NCI-H524 (cell line): ENCODE results near the gene DPEP3.

Source experiments
- DNase-seq, 2 experiments: peaks; one replicate each; lab custom pipeline; 2025; lab: John Stamatoyannopoulos, UW

The DPEP3 gene

GRCh38 chr16:67967183-67967957 is 12.9 kb downstream of the DPEP3 start:
- DNase-seq = peak; percentile 46 to 70

- no peak for DNase-seq
Measured at GRCh38 chr16:67966549-67967182, 13.6 kb downstream of the DPEP3 start.

- no peak for DNase-seq
Measured at GRCh38 chr16:67965668-67966548, 14.4 kb downstream of the DPEP3 start.

GRCh38 chr16:67964477-67965131 is 15.7 kb downstream of the DPEP3 start:
- DNase-seq = no peak

GRCh38 chr16:67963662-67964321 is 16.5 kb downstream of the DPEP3 start:
- no peak for DNase-seq

- DNase-seq = no peak
Measured at GRCh38 chr16:67963292-67963661, 17.0 kb downstream of the DPEP3 start.

DNA sequence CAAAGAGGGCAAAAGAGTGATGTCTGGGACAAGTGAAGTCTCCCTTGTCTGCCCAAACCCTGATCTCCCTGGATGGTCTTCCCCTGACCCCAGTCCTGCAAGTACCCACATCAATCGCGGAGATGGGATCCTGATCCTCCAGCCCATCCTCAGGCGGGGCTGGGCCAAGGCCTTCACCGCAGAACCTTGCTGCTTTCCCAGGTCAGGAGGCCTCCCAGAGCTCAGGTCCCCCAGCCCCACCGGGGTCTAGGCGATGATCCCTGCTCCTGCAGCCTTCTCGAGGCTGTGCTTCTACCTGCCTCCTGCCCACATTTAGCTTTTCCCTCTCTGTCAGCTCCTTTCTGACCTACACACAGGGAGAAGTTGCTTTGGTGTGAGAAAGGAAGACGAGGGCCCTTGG is 18.2 kb downstream of the DPEP3 start:
- no peak for DNase-seq

- peak in 1 of 2 experiments; percentile 39 for DNase-seq
Measured at GRCh38 chr16:67961551-67961957, 18.7 kb downstream of the DPEP3 start.

DNA sequence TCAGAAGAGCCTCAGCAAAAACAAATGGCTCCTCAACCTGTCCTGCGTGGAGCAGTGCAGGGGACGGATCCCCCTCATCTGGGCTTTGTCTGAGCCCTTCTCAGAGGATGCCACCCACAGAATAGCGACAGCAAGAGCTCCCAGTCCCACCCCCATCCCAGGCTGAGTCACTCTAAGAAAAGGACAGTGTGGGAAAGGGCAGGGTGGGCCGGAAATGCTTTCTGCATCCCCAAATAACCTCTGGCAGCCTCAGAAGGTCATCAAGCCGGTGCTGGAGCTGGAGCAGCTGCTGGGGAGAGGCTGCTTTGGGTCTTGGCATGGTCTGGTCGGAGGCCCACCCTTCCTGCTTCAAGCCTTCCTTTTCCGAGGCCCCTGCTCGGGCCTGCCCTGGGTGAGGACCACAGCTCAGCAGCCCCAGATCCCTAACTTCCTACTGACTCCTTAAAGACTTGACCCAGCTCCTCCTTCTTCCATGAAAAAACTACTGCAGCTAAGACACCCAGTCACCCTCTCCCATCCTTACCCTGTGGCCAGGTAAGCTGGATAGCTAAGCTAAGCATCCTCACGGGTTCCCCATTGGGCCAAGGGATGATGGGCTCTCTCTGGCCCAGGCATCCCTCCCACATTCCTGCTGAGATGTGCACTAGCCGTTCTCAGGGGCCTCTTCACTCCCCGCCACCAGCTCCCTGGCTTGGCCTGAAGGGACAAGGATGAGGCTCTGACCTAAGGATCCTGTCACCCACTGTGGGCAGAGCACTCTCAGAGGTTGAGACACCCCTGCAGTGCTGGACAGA is 20.6 kb downstream of the DPEP3 start:
- DNase-seq = no peak

DNA sequence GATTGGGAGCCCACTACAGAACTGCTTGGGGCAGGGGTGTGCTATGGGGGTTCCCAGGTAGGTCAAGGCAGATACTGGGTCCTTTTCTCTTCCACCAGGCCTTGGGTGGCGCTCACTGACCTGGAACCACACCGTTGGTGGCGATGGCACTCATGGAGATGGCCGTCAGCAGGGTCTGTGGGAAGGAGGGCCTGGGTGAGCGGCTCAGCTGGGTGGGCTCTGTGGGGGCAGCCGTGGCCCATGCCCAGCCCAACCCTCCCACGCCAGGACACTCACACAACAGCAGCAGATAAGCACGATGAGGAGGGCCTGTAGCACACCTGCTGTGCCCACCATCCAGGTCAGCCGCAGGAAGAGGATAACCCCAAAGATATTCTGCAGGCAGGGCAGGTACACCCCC is 22.7 kb downstream of the DPEP3 start:
- no peak for DNase-seq

DNA sequence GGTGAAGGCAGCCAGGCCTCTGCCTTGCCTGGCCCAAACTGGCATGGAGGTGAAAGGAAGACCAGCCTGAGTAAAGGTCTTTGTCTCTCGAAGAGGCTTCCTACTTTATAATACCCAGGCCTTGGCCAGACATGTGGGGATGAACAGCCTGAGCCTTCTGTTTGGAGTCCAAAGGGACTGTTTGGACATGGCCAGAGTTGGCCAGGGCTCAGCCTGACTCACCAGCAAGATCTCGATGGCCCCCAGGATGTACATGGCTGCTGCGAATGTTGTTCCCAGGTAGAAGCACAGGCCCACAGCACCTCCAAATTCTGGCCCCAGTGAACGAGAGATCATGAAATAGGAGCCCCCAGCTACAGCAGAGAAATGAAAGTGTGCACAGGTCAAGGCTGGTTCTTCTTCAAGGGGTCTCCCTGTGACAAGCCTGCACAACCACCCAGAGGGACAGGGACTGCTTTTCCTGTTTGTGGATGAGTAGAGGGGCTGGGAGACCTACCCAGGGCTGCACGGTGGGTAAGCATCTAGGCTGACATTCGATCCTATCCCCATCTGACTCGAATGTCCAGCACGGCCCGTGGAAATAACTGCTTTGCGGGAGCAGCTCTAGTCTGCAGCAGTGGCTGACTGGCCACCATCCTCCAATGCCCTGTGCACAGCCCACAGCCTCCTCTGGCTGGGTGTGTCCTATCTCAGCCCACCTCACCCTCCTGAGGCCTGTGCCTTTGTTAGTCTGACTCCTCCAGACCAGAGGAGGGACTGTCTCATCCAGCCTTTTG is 25.7 kb downstream of the DPEP3 start:
- no peak for DNase-seq

- no peak for DNase-seq
Measured at GRCh38 chr16:67953641-67954375, 26.5 kb downstream of the DPEP3 start.

GRCh38 chr16:67951485-67951884 is 28.8 kb downstream of the DPEP3 start:
- no peak for DNase-seq

GRCh38 chr16:67950335-67950843 is 29.9 kb downstream of the DPEP3 start:
- no peak for DNase-seq

DNA sequence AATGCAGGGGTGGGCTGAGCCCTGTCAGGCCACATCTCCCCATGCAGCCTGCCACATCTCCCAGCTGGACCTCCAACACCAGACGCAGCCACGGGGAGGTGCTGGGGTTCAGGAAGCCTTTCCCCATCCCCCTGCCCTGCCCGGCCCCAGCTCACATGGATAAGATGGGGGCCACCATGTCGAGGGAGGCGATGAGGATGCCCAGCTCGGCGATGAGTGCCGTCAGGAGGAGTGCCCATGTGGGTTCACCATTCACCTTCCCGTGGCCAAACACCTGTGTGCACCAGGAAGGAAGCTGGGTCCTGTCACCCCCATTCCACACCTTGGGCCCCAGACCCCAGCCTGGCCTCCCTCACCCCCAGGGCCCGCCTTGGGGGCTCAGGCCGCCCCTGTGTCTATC is 30.7 kb downstream of the DPEP3 start:
- DNase-seq = no peak

DNA sequence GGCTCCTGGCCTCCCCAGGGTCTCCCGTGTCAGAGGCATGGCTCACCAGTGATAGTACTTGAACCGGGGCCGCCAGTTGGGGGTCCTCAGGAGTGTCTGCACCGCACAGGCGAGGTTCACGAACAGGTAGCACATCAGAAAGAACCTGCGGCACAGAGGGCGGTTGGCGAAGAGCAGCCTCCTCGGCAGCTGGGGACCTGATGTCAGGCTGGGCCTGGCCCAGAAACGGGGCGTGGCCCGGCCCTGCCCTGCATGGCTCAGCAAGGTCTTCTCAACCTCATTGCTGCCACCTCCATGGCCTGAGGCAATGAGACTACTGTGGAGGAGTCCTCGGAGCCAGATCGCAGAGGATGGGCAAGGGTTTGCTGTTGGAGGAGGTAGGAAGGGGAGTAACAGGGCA is 32.3 kb downstream of the DPEP3 start:
- no peak for DNase-seq

- DNase-seq = no peak
Measured at GRCh38 chr16:67946966-67947558, 33.2 kb downstream of the DPEP3 start.

- no peak for DNase-seq
Measured at GRCh38 chr16:67946128-67946569, 34.1 kb downstream of the DPEP3 start.
